Measurements from ENCODE around the gene LRRC53. TPM values are rescaled to one million over a fixed set of nuclear protein-coding genes. Genes with fewer than 3 reads are reported as not detected.

LRRC53 gene
- total RNA-seq, 2 donors from 2014 or later: not detected

DNA sequence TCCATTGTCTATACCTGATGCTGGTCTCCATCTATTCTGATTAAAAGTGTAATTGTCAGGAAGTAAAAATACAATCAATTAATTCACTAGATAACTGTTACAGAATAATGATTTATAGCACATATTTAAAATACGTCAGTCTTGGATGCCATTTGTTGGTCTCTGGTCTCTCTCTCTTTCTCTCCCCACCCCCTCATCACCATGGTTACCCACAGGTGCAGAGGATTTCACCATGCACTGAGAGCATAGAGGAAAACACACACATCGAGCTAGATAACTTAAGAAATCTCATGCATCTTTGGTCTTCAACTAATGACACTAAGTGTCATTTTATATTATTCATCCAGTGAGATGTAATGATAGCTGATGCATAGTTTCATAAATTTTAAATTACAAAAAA lies 33.4 kb downstream of the LRRC53 start:
- H3K27ac Mint-ChIP-seq: no peak overlapping the region
- ATAC-seq: no peak

DNA sequence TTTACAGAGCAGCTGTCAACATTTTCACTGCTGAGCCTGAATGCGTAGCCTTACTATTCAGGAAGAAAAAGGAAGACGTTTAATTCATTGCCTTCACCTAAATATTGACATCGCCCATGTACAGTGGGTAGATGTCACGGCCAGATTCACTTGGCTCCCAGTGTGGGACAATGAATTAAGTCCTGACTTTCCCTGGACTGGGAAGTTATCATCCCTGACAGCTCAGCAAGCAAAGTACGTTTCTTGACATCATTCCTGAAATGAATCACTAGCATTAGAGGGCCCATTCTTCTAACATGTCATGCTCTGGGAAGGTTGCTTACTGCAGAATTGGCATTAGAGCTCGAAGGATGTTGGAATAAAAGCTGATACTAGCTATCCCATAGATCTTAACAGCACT lies 37.8 kb downstream of the LRRC53 start:
- no peaks in the 10 kb centered on the region for H3K36me3 Mint-ChIP-seq
- H3K27ac Mint-ChIP-seq: no peak overlapping the region
- H3K4me3 Mint-ChIP-seq: no peak overlapping the region
- H3K4me1 Mint-ChIP-seq (ENCODE audit: low read depth in 2 of 2): no peaks in the 10 kb centered on the region
- no peaks in the 10 kb centered on the region for H3K9me3 Mint-ChIP-seq
- no peak for DNase-seq (ENCODE audit: low spot score)
- peaks cover 0 to 29% of the 10 kb centered on the region in 2 donors for H3K27me3 Mint-ChIP-seq
- no peak for ATAC-seq

More for the DNA sequence above, 33.4 kb downstream of the LRRC53 start:
- H3K9me3 Mint-ChIP-seq: no peaks in the 10 kb centered on the region
- DNase-seq (ENCODE audit: low spot score): no peak
- H3K36me3 Mint-ChIP-seq: no peaks in the 10 kb centered on the region
- no peaks in the 10 kb centered on the region for H3K4me1 Mint-ChIP-seq (ENCODE audit: low read depth in 2 of 2)
- no peak overlapping the region for H3K4me3 Mint-ChIP-seq
- peaks cover 0 to 13% of the 10 kb centered on the region in 2 donors for H3K27me3 Mint-ChIP-seq

DNA sequence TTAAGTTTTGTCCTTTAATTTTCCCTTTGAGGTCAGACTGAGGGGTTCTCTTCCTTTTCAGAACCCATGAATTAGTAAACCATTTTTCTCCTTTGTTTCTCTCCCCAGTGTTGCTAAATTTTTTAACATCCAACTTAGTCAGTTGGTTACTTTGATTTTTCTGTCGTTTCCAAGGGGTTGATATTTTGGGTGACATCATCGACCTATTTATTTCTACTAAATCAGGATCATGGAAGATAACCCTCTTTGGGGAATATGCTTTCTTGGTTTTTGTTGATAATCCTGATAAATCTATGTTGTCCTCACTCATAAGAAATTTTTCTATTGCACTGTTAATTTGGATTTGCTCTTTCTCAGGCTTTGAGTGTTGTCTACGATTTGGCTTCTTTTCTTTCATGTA lies 40.9 kb downstream of the LRRC53 start:
- no peak overlapping the region for H3K27ac Mint-ChIP-seq
- DNase-seq (ENCODE audit: low spot score): no peak
- ATAC-seq: no peak
- no peak overlapping the region for H3K4me3 Mint-ChIP-seq
- H3K4me1 Mint-ChIP-seq (ENCODE audit: low read depth in 2 of 2): no peaks in the 10 kb centered on the region
- no peaks in the 10 kb centered on the region for H3K36me3 Mint-ChIP-seq
- H3K27me3 Mint-ChIP-seq: peaks cover 0 to 48% of the 10 kb centered on the region in 2 donors
- H3K9me3 Mint-ChIP-seq: no peaks in the 10 kb centered on the region

DNA sequence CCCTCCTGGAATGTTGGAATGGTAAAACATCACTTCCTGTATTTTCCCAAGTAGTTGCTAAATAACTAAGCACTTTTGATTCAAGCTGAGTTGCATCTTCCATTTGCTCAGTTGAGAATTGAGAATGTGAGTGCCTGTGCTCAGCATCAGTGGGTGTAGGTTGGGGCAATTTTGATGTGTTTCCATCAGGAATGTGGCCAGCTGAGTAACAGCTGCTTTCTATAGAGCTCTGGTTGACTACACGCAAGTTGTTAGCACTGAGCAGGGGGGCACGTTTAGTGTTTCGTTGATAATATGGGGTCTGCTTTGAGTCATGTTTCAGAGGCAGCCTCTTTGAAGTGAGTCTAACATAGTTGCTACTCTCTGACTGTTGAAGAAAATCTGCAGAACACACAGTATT lies 41.5 kb downstream of the LRRC53 start:
- H3K27me3 Mint-ChIP-seq: peaks cover 0 to 48% of the 10 kb centered on the region in 2 donors
- no peaks in the 10 kb centered on the region for H3K36me3 Mint-ChIP-seq
- ATAC-seq: no peak
- H3K4me3 Mint-ChIP-seq: no peak overlapping the region
- no peaks in the 10 kb centered on the region for H3K4me1 Mint-ChIP-seq (ENCODE audit: low read depth in 2 of 2)
- DNase-seq (ENCODE audit: low spot score): no peak
- H3K27ac Mint-ChIP-seq: no peak overlapping the region
- no peaks in the 10 kb centered on the region for H3K9me3 Mint-ChIP-seq

GRCh38 chr1:74470251-74470650 lies 42.2 kb downstream of the LRRC53 start:
- no peaks in the 10 kb centered on the region for H3K9me3 Mint-ChIP-seq
- no peak overlapping the region for H3K27ac Mint-ChIP-seq
- DNase-seq (ENCODE audit: low spot score): no peak
- no peaks in the 10 kb centered on the region for H3K4me1 Mint-ChIP-seq (ENCODE audit: low read depth in 2 of 2)
- H3K36me3 Mint-ChIP-seq: no peaks in the 10 kb centered on the region
- no peak overlapping the region for H3K4me3 Mint-ChIP-seq
- no peak for ATAC-seq
- H3K27me3 Mint-ChIP-seq: peaks cover 0 to 42% of the 10 kb centered on the region in 2 donors

GRCh38 chr1:74468982-74469603 lies 43.3 kb downstream of the LRRC53 start:
- DNase-seq (ENCODE audit: low spot score) (no peak), ATAC-seq (no peak)
- Mint-ChIP-seq H3K4me3 (no peak overlapping the region), H3K27ac (no peak overlapping the region), H3K36me3 (no peaks in the 10 kb centered on the region), H3K9me3 (no peaks in the 10 kb centered on the region), H3K4me1 (ENCODE audit: low read depth in 2 of 2) (no peaks in the 10 kb centered on the region), H3K27me3 (peaks cover 0 to 42% of the 10 kb centered on the region in 2 donors)

DNA sequence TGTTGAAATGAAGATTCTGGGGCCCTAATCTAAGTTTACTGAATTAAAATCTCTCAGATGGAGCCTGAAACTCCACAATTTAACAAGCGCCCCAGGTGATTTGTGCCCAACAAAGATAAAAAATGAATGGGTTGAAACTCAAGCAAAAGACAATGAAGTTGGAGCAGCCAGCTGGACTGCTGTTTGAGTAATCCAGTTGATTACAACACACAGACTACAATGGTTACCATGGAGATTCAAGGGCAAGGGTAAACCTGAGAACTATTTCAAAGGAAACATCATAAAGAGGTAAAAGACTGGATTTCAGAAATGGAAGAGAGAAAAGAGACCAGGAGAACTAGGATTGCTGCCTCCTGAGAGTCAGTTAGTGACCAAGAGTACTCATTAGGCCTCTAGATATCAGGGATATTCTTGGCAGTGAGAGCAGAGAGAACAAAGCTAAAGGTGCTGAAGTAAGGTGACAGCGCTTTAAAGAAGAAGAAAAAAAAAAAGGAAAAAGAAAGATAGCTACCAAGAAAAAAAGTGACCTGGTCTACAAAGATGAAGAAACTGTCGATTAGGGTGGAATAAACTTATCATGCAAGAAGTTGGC lies 44.5 kb downstream of the LRRC53 start:
- peaks cover 0 to 42% of the 10 kb centered on the region in 2 donors for H3K27me3 Mint-ChIP-seq

GRCh38 chr1:74465193-74465681 lies 47.2 kb downstream of the LRRC53 start:
- peaks cover 0 to 26% of the 10 kb centered on the region in 2 donors for H3K27me3 Mint-ChIP-seq
- H3K9me3 Mint-ChIP-seq: no peaks in the 10 kb centered on the region
- no peak overlapping the region for H3K27ac Mint-ChIP-seq
- H3K4me3 Mint-ChIP-seq: no peak overlapping the region
- H3K4me1 Mint-ChIP-seq (ENCODE audit: low read depth in 2 of 2): no peaks in the 10 kb centered on the region
- no peaks in the 10 kb centered on the region for H3K36me3 Mint-ChIP-seq
- no peak for DNase-seq (ENCODE audit: low spot score)
- ATAC-seq: peak in 1 of 2 donors; percentile 29

More for the DNA sequence above, 44.5 kb downstream of the LRRC53 start:
- Mint-ChIP-seq H3K4me1 (ENCODE audit: low read depth in 2 of 2) (no peaks in the 10 kb centered on the region), H3K27ac (no peak overlapping the region), H3K4me3 (no peak overlapping the region), H3K9me3 (no peaks in the 10 kb centered on the region), H3K36me3 (no peaks in the 10 kb centered on the region)
- DNase-seq (ENCODE audit: low spot score) (no peak), ATAC-seq (no peak)

GRCh38 chr1:74464037-74464436 lies 48.4 kb downstream of the LRRC53 start:
- ATAC-seq (no peak), DNase-seq (ENCODE audit: low spot score) (no peak)
- Mint-ChIP-seq H3K4me1 (ENCODE audit: low read depth in 2 of 2) (no peaks in the 10 kb centered on the region), H3K27ac (no peak overlapping the region), H3K36me3 (no peaks in the 10 kb centered on the region), H3K27me3 (peaks cover 0 to 28% of the 10 kb centered on the region in 2 donors), H3K9me3 (peaks cover 4% of the 10 kb centered on the region), H3K4me3 (no peak overlapping the region)

DNA sequence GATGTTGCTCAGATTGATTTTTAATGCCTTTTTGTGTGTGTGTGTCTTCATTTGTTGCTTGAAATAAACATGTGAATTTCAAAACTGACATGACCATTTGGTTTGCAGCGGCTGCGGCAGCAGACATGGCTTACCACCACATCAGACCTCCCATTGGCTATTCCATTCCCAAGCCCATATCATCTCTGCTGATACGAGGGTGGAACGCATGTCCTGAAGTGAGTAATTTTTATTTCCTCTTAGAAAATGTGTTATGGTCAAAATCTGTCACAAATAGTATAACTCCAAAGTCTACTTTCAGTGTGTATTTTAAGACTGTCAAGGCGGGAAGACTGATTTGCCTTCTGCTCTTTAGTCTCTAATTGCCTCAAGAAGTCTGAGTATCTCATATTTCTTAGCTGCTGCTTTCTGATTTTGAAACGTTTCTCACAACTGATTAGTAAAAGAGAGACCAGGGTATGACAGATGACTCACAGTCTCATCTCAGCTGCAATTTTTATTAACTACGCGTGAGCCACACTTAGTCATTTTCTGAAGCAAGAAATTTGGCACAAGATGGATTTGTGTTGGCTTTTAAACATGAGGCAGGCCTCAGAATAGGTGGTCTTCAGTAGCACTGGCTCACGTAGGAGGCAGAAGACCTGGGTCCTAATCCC lies 49.0 kb downstream of the LRRC53 start:
- Mint-ChIP-seq H3K4me3 (peak overlapping the region; percentile 16), H3K27ac (no peak overlapping the region), H3K36me3 (no peaks in the 10 kb centered on the region), H3K27me3 (peaks cover 0 to 31% of the 10 kb centered on the region in 2 donors), H3K9me3 (peaks cover 7% of the 10 kb centered on the region), H3K4me1 (ENCODE audit: low read depth in 2 of 2) (no peaks in the 10 kb centered on the region)
- peak in 1 of 2 donors; percentile 83 for ATAC-seq
- no peak for DNase-seq (ENCODE audit: low spot score)

- no peak for ATAC-seq
- Mint-ChIP-seq H3K9me3 (peaks cover 15% of the 10 kb centered on the region), H3K4me1 (ENCODE audit: low read depth in 2 of 2) (no peaks in the 10 kb centered on the region), H3K27ac (no peak overlapping the region), H3K36me3 (no peaks in the 10 kb centered on the region), H3K4me3 (no peak overlapping the region), H3K27me3 (peaks cover 0 to 6% of the 10 kb centered on the region in 2 donors)
- DNase-seq (ENCODE audit: low spot score): no peak
Observed at GRCh38 chr1:74457253-74457652, 55.2 kb downstream of the LRRC53 start.

DNA sequence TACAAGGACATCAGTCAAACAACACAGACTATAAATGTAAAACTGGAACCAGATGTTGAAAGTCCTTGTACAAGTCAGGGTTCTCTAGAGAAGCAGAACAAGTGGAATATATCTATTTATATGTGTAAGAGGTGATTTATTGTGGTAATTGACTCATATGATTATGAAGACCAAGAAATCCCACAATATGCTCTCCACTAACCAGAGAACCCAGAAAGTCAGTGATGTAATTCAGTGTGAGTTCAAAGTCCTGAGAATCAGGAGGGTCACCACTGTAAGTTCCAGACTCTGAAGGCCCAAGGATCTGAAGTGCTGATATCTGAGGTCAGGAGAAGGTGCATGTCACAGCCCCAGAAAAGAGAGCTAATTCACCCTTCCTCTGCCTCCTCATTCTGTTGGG lies 57.0 kb downstream of the LRRC53 start:
- peaks cover 0 to 6% of the 10 kb centered on the region in 2 donors for H3K27me3 Mint-ChIP-seq
- DNase-seq (ENCODE audit: low spot score) (no peak), ATAC-seq (no peak)
- no peak overlapping the region for H3K27ac Mint-ChIP-seq
- peaks cover 15% of the 10 kb centered on the region for H3K9me3 Mint-ChIP-seq
- H3K36me3 Mint-ChIP-seq: no peaks in the 10 kb centered on the region
- no peak overlapping the region for H3K4me3 Mint-ChIP-seq
- H3K4me1 Mint-ChIP-seq (ENCODE audit: low read depth in 2 of 2): no peaks in the 10 kb centered on the region

GRCh38 chr1:74453277-74453676 lies 59.1 kb downstream of the LRRC53 start:
- no peak overlapping the region for H3K27ac Mint-ChIP-seq

DNA sequence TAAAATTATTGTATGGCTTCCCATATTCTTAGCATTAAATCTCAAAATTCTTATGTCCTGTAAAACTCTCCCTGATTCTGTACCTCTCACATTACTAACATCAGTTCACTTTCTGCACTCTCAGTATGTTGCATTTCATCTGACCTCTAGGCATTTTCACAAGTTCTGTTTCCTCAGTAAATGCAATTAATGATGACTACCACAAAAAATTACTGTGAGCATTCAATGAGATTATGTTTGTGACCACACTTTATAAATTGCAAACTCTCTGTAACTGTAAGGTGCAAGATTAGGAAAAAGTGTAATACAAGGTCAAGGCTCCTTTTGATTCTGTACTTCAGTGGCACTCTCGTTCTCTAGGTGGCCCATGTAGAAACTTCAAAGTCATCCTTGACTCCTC lies 60.4 kb downstream of the LRRC53 start:
- ATAC-seq: no peak
- no peaks in the 10 kb centered on the region for H3K4me1 Mint-ChIP-seq (ENCODE audit: low read depth in 2 of 2)
- no peaks in the 10 kb centered on the region for H3K27me3 Mint-ChIP-seq
- no peak overlapping the region for H3K4me3 Mint-ChIP-seq
- DNase-seq (ENCODE audit: low spot score): no peak
- H3K36me3 Mint-ChIP-seq: no peaks in the 10 kb centered on the region
- peaks cover 8% of the 10 kb centered on the region for H3K9me3 Mint-ChIP-seq
- no peak overlapping the region for H3K27ac Mint-ChIP-seq

More at GRCh38 chr1:74453277-74453676, 59.1 kb downstream of the LRRC53 start:
- peaks cover 8% of the 10 kb centered on the region for H3K9me3 Mint-ChIP-seq
- H3K27me3 Mint-ChIP-seq: no peaks in the 10 kb centered on the region
- no peaks in the 10 kb centered on the region for H3K4me1 Mint-ChIP-seq (ENCODE audit: low read depth in 2 of 2)
- DNase-seq (ENCODE audit: low spot score): no peak
- no peaks in the 10 kb centered on the region for H3K36me3 Mint-ChIP-seq
- ATAC-seq: no peak
- H3K4me3 Mint-ChIP-seq: no peak overlapping the region
